Loucy (cell line): ENCODE data around the gene ARMC9.

Experiments
- H2AFZ ChIP-seq: fragments of 200-600 bp; sonication (generic); 2 replicates; pipeline ENCODE4 v1.6.0; 2016; ENCODE audit warnings: antibody characterized with exemption, mild to moderate bottlenecking, low read length, moderate library complexity
- H3F3A ChIP-seq: fragments of 200-600 bp; 2 replicates; pipeline ENCODE4 v1.6.0; 2016; ENCODE audit warnings: antibody characterized with exemption, low read depth, mild to moderate bottlenecking
- H3K27me3 ChIP-seq: fragments of 200-600 bp; sonication (generic); 2 replicates; pipeline ENCODE4 v1.6.1; 2014; ENCODE audit warnings: low read length, mild to moderate bottlenecking; ENCODE audit not compliant: insufficient read depth, poor library complexity, severe bottlenecking
- H3K36me3 ChIP-seq: fragments of 200-600 bp; sonication (generic); 2 replicates; pipeline ENCODE4 v1.6.1; 2016; ENCODE audit warnings: low read length; ENCODE audit not compliant: insufficient read depth
- H3K4me1 ChIP-seq: fragments of 200-600 bp; sonication (generic); 2 replicates; pipeline ENCODE4 v1.5.1; 2014; ENCODE audit warnings: low read length, mild to moderate bottlenecking; ENCODE audit not compliant: insufficient read depth, poor library complexity, severe bottlenecking
- H3K4me2 ChIP-seq: fragments of 200-600 bp; sonication (generic); 2 replicates; pipeline ENCODE4 v1.6.0; 2014; ENCODE audit warnings: antibody characterized with exemption, low read length, low read depth, mild to moderate bottlenecking; ENCODE audit not compliant: poor library complexity, severe bottlenecking
- H3K4me3 ChIP-seq: fragments of 200-600 bp; sonication (generic); 2 replicates; pipeline ENCODE4 v1.5.1; 2014; ENCODE audit warnings: low read length, mild to moderate bottlenecking, mixed read lengths; ENCODE audit not compliant: poor library complexity, severe bottlenecking
- H3K79me2 ChIP-seq: fragments of 200-600 bp; sonication (generic); 2 replicates; pipeline ENCODE4 v1.6.1; 2014; ENCODE audit warnings: low read length; ENCODE audit not compliant: insufficient read depth
- H3K9ac ChIP-seq: fragments of 200-600 bp; sonication (generic); 2 replicates; pipeline ENCODE4 v1.6.0; 2014; ENCODE audit warnings: mild to moderate bottlenecking, low read depth, low read length, moderate library complexity; ENCODE audit not compliant: poor library complexity, severe bottlenecking
- H3K9me2 ChIP-seq: fragments of 200-600 bp; sonication (generic); replicated peaks from 2 replicates; pipeline ENCODE4 v1.6.1; 2016; ENCODE audit warnings: low read depth, low read length, mixed read lengths
- H3K9me3 ChIP-seq: fragments of 200-600 bp; sonication (generic); 2 replicates; pipeline ENCODE4 v1.6.1; 2014; ENCODE audit warnings: mild to moderate bottlenecking, antibody characterized with exemption, low read length, low read depth; ENCODE audit not compliant: insufficient read depth
- H4K20me1 ChIP-seq: fragments of 200-600 bp; sonication (generic); 2 replicates; pipeline ENCODE4 v1.6.0; 2014; ENCODE audit warnings: antibody characterized with exemption, low read length, mild to moderate bottlenecking; ENCODE audit not compliant: insufficient read depth, poor library complexity, severe bottlenecking
- CTCF ChIP-seq: fragments of 200-600 bp; sonication (generic); conservative IDR thresholded peaks from 2 replicates; pipeline ENCODE4 v1.5.1; 2014; ENCODE audit warnings: mild to moderate bottlenecking, antibody characterized with exemption, low read length
- EZH2phosphoT487 ChIP-seq: fragments of 200-600 bp; IDR thresholded peaks from 2 replicates; pipeline ENCODE4 v1.6.1; 2018; ENCODE audit warnings: antibody characterized with exemption, mild to moderate bottlenecking, moderate library complexity, borderline replicate concordance

The ARMC9 gene

GRCh38 chr2:231421051-231421580 lies 222.7 kb downstream of the ARMC9 start:
- H3K4me3 ChIP-seq, result no peak overlapping the region
- no peak for TF ChIP-seq EZH2phosphoT487
- TF ChIP-seq CTCF, result no peak
- 0 out of 2 replicates have a peak overlapping the region, but pooled peaks have one; percentile 30 for H2AFZ ChIP-seq
- H3K9me2 ChIP-seq, result no peaks in the 10 kb centered on the region
- H4K20me1 ChIP-seq, result no peaks in the 10 kb centered on the region
- no peaks in the 10 kb centered on the region for H3K36me3 ChIP-seq
- no peaks in the 10 kb centered on the region for H3F3A ChIP-seq
- no peak overlapping the region for H3K4me2 ChIP-seq
- peaks cover 9% of the 10 kb centered on the region for H3K4me1 ChIP-seq
- H3K9ac ChIP-seq, result no peak overlapping the region
- H3K27me3 ChIP-seq, result no peaks in the 10 kb centered on the region
- H3K9me3 ChIP-seq, result no peaks in the 10 kb centered on the region
- H3K79me2 ChIP-seq, result no peaks in the 10 kb centered on the region

GRCh38 chr2:231422056-231422455 lies 223.6 kb downstream of the ARMC9 start:
- Histone ChIP-seq H3F3A (no peaks in the 10 kb centered on the region), H3K27me3 (no peaks in the 10 kb centered on the region), H3K9me2 (no peaks in the 10 kb centered on the region), H3K4me1 (peaks cover 9% of the 10 kb centered on the region), H3K79me2 (no peaks in the 10 kb centered on the region), H3K9me3 (no peaks in the 10 kb centered on the region), H2AFZ (no peak overlapping the region), H3K9ac (no peak overlapping the region), H3K4me3 (no peak overlapping the region), H4K20me1 (no peaks in the 10 kb centered on the region), H3K36me3 (no peaks in the 10 kb centered on the region), H3K4me2 (no peak overlapping the region)
- no peak for TF ChIP-seq EZH2phosphoT487
- TF ChIP-seq CTCF, result no peak

- TF ChIP-seq CTCF (no peak), EZH2phosphoT487 (no peak)
- Histone ChIP-seq H3K9ac (no peak overlapping the region), H3K27me3 (no peaks in the 10 kb centered on the region), H3K4me3 (no peak overlapping the region), H3F3A (no peaks in the 10 kb centered on the region), H3K9me2 (no peaks in the 10 kb centered on the region), H3K79me2 (no peaks in the 10 kb centered on the region), H4K20me1 (no peaks in the 10 kb centered on the region), H3K36me3 (no peaks in the 10 kb centered on the region), H3K4me2 (no peak overlapping the region), H3K4me1 (peaks cover 9% of the 10 kb centered on the region), H2AFZ (no peak overlapping the region), H3K9me3 (no peaks in the 10 kb centered on the region)
These were observed 224.7 kb downstream of the ARMC9 start for GRCh38 chr2:231423176-231423575.
